GM18502 (cell line): Measurements from ENCODE around the gene BLMH.
A peak's percentile ranks its signal among the peaks of the same experiment; 100 is the strongest.

ENCODE experiments used
- ATAC-seq: cut with Tn5 transposase; IDR thresholded peaks from one replicate; pipeline ENCODE4 v1.9.1; 2021; ENCODE audit warnings: mild to moderate bottlenecking; ENCODE audit not compliant: unreplicated experiment, poor library complexity

BLMH gene

GRCh38 chr17:30291543-30292285 lies at the start of gene BLMH:
Gene BLMH (minus strand): TSS chr17:30291944. CDS start chr17:30291819, 125 bp downstream.
- ATAC-seq: peak; percentile 82

- ATAC-seq: no peak
Measured at GRCh38 chr17:30340801-30341356, 49.1 kb upstream of the BLMH start.

GRCh38 chr17:30339086-30339485 lies 47.3 kb upstream of the BLMH start:
- no peak for ATAC-seq

- no peak for ATAC-seq
Measured at GRCh38 chr17:30337393-30337999, 45.8 kb upstream of the BLMH start.

GRCh38 chr17:30336369-30337171 lies 44.8 kb upstream of the BLMH start:
- ATAC-seq: no peak

GRCh38 chr17:30334421-30334820 lies 42.7 kb upstream of the BLMH start:
- ATAC-seq: no peak

GRCh38 chr17:30333503-30334360 lies 42.0 kb upstream of the BLMH start, which contains the start of gene TMIGD1:
Gene TMIGD1 (minus strand): TSS chr17:30334057. CDS start chr17:30332133, 1,924 bp downstream.
- no peak for ATAC-seq

GRCh38 chr17:30332057-30332542 lies 40.4 kb upstream of the BLMH start:
- ATAC-seq: peak; percentile 54

GRCh38 chr17:30326809-30327208 lies 35.1 kb upstream of the BLMH start:
- no peak for ATAC-seq

- no peak for ATAC-seq
Measured at GRCh38 chr17:30324723-30325122, 33.0 kb upstream of the BLMH start.

GRCh38 chr17:30323895-30324319 lies 32.2 kb upstream of the BLMH start:
- no peak for ATAC-seq

- no peak for ATAC-seq
Measured at GRCh38 chr17:30323262-30323894, 31.6 kb upstream of the BLMH start.

- no peak for ATAC-seq
Measured at GRCh38 chr17:30321314-30321713, 29.6 kb upstream of the BLMH start.

- no peak for ATAC-seq
Measured at GRCh38 chr17:30318155-30318554, 26.4 kb upstream of the BLMH start.

- no peak for ATAC-seq
Measured at GRCh38 chr17:30316736-30317135, 25.0 kb upstream of the BLMH start.

GRCh38 chr17:30315106-30315505 lies 23.4 kb upstream of the BLMH start:
- no peak for ATAC-seq

- ATAC-seq: no peak
Measured at GRCh38 chr17:30314474-30314873, 22.7 kb upstream of the BLMH start.

- no peak for ATAC-seq
Measured at GRCh38 chr17:30312226-30312625, 20.5 kb upstream of the BLMH start.

- ATAC-seq: no peak
Measured at GRCh38 chr17:30310562-30310961, 18.8 kb upstream of the BLMH start.
